NB4 (cell line): ENCODE data around the gene SLC39A10.

ENCODE experiments used
- DNase-seq: peaks from one replicate; pipeline ENCODE4 v3.0.0; 2010; ENCODE audit warnings: low read depth
- H3K4me3 ChIP-seq: one replicate; pipeline ENCODE4 v1.5.1; 2011; ENCODE audit warnings: mild to moderate bottlenecking, low read depth, low read length, moderate library complexity
- MAX ChIP-seq: IDR thresholded peaks from 2 replicates; pipeline ENCODE4 v1.6.1; 2011; ENCODE audit warnings: low read depth, low read length
- MYC ChIP-seq: IDR thresholded peaks from 2 replicates; pipeline ENCODE4 v1.6.1; 2011; ENCODE audit warnings: low read depth, low read length
- POLR2A ChIP-seq: IDR thresholded peaks from 2 replicates; pipeline ENCODE4 v1.6.1; 2011; ENCODE audit warnings: mild to moderate bottlenecking; ENCODE audit not compliant: insufficient read length; ENCODE audit errors: extremely low read depth
- TF ChIP-seq, protein P1 (sequence below): IDR thresholded peaks from one replicate; pipeline ENCODE4 v1.5.1; 2012; ENCODE audit warnings: low read depth, low read length

Gene SLC39A10

GRCh38 chr2:195656859-195657633, at the start of gene SLC39A10:
TSS of gene SLC39A10 (plus strand) at chr2:195657226. CDS start at chr2:195680043, 22,817 bp downstream.
- peak; percentile 98 for DNase-seq
- TF ChIP-seq MAX (peak; percentile 67), MYC (peak; percentile 85), POLR2A (peak; percentile 94)
- TF ChIP-seq, protein P1, sequence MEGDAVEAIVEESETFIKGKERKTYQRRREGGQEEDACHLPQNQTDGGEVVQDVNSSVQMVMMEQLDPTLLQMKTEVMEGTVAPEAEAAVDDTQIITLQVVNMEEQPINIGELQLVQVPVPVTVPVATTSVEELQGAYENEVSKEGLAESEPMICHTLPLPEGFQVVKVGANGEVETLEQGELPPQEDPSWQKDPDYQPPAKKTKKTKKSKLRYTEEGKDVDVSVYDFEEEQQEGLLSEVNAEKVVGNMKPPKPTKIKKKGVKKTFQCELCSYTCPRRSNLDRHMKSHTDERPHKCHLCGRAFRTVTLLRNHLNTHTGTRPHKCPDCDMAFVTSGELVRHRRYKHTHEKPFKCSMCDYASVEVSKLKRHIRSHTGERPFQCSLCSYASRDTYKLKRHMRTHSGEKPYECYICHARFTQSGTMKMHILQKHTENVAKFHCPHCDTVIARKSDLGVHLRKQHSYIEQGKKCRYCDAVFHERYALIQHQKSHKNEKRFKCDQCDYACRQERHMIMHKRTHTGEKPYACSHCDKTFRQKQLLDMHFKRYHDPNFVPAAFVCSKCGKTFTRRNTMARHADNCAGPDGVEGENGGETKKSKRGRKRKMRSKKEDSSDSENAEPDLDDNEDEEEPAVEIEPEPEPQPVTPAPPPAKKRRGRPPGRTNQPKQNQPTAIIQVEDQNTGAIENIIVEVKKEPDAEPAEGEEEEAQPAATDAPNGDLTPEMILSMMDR, result no peak
- H3K4me3 ChIP-seq, result peak within 1 kb of the TSS; percentile 87

DNA sequence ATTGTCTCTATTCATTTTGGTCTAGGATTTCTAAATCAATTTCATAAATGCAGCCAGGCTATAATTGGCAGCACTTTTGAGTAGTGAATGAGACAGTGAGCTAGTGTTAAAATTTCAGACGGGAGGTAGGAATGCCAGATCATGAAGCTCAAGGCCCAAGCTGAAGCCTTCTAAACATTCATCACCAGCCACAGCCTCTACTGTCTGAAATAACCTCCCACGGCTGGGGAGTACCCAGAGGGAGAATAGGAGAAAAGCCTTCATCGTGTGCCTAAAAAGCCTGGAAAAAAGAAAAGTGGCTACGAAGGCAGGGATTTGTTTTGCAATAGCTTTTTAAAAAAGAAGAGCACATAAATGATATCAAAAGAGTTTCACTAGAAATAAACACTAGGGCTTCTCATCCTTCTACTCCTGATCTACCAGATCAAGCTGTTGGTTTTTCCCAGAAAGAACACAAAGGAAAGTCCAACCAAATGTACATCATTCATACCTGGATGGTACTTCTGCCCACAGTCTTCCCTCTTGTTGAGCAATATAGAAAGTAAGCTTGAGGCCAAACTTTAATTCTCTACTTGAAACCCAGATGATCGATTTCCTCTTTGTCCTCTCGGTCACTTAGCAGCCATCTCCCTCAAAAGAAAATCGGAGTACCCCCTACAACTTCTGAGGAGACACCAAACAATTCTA, 48.1 kb upstream of the SLC39A10 start:
- TF ChIP-seq POLR2A, result no peak
- TF ChIP-seq, protein P1, result no peak
- TF ChIP-seq MYC, result no peak
- DNase-seq, result no peak

GRCh38 chr2:195610717-195611116, 46.3 kb upstream of the SLC39A10 start:
- TF ChIP-seq POLR2A, result no peak
- no peak for DNase-seq
- no peak overlapping the region for H3K4me3 ChIP-seq

More for the DNA sequence above, 48.1 kb upstream of the SLC39A10 start:
- H3K4me3 ChIP-seq, result no peak overlapping the region

DNA sequence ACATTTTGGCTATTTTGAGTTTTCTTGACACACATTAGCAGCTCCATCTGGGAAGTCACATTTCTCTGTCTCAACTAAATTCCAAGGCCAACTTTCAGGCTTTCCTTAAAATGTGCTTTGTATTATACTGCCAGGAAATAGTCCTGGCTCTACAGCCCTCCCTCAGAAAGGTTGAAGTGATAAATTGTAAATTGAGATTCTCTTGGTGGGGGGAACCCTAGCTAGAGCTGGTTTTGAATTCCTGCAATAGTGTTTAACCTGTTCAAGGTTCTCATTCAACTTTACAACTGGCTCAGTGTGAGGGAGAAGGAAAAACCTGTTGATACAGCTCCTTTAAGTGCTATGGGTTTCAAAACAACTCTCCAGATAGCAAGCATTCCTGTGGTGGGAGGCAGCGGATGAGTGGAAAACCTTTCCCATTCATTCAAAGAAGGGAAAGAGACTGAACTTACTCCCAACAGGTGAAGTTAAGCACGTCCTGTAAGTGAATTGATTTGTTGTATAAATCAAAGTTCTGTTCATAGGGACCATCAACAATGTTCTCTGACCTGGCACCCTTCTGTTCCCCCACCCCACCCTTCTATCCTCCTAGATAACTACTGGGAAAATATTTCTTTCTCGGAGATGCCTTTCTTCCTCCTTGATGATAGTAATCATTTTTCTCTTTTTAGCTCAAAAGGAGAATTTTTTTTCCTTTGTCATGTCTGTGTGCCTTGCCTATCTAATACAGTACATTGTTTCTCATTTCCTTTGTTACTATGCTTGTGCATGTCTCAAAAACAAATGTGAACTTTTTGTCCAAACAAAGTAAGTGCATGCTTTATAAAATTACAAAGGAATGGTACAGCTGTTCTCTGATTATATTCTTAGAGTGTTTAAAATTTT, 44.2 kb upstream of the SLC39A10 start:
- no peak overlapping the region for H3K4me3 ChIP-seq
- DNase-seq, result no peak

GRCh38 chr2:195613922-195614321, 43.1 kb upstream of the SLC39A10 start:
- TF ChIP-seq POLR2A (no peak), MYC (no peak), MAX (no peak)
- TF ChIP-seq, protein P1, result no peak
- no peak for DNase-seq
- no peak overlapping the region for H3K4me3 ChIP-seq

More for the DNA sequence above, 44.2 kb upstream of the SLC39A10 start:
- no peak for TF ChIP-seq MYC
- no peak for TF ChIP-seq POLR2A
- no peak for TF ChIP-seq MAX
- TF ChIP-seq, protein P1, result no peak

- DNase-seq, result no peak
- H3K4me3 ChIP-seq, result no peak overlapping the region
- no peak for TF ChIP-seq POLR2A
Observed at GRCh38 chr2:195619590-195619989, 37.4 kb upstream of the SLC39A10 start.
